ENCODE data around the gene PI3.

GRCh38 chr20:45128099-45128498 lies 46.6 kb upstream of the PI3 start:
- TF ChIP-seq, protein P1, sequence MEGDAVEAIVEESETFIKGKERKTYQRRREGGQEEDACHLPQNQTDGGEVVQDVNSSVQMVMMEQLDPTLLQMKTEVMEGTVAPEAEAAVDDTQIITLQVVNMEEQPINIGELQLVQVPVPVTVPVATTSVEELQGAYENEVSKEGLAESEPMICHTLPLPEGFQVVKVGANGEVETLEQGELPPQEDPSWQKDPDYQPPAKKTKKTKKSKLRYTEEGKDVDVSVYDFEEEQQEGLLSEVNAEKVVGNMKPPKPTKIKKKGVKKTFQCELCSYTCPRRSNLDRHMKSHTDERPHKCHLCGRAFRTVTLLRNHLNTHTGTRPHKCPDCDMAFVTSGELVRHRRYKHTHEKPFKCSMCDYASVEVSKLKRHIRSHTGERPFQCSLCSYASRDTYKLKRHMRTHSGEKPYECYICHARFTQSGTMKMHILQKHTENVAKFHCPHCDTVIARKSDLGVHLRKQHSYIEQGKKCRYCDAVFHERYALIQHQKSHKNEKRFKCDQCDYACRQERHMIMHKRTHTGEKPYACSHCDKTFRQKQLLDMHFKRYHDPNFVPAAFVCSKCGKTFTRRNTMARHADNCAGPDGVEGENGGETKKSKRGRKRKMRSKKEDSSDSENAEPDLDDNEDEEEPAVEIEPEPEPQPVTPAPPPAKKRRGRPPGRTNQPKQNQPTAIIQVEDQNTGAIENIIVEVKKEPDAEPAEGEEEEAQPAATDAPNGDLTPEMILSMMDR (IDR thresholded peaks at IDR 0.05; ENCODE audit: low read length) = no peak
- TF ChIP-seq EZH2 (IDR thresholded peaks at IDR 0.05; ENCODE audit: borderline replicate concordance, low read length) = no peak

Measured in OCI-LY1 (cell line).